NCI-H1436 (cell line): ENCODE results near the gene ULK3.
"Not testable (repeated sequence)": the region's sequence is repeated elsewhere in the genome, so short reads cannot be mapped to it uniquely, and the experiment has no call there.

Experiments
- DNase-seq: peaks from one replicate; lab custom pipeline; 2025; lab: John Stamatoyannopoulos, UW

ULK3 gene, protein sequence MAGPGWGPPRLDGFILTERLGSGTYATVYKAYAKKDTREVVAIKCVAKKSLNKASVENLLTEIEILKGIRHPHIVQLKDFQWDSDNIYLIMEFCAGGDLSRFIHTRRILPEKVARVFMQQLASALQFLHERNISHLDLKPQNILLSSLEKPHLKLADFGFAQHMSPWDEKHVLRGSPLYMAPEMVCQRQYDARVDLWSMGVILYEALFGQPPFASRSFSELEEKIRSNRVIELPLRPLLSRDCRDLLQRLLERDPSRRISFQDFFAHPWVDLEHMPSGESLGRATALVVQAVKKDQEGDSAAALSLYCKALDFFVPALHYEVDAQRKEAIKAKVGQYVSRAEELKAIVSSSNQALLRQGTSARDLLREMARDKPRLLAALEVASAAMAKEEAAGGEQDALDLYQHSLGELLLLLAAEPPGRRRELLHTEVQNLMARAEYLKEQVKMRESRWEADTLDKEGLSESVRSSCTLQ

DNA sequence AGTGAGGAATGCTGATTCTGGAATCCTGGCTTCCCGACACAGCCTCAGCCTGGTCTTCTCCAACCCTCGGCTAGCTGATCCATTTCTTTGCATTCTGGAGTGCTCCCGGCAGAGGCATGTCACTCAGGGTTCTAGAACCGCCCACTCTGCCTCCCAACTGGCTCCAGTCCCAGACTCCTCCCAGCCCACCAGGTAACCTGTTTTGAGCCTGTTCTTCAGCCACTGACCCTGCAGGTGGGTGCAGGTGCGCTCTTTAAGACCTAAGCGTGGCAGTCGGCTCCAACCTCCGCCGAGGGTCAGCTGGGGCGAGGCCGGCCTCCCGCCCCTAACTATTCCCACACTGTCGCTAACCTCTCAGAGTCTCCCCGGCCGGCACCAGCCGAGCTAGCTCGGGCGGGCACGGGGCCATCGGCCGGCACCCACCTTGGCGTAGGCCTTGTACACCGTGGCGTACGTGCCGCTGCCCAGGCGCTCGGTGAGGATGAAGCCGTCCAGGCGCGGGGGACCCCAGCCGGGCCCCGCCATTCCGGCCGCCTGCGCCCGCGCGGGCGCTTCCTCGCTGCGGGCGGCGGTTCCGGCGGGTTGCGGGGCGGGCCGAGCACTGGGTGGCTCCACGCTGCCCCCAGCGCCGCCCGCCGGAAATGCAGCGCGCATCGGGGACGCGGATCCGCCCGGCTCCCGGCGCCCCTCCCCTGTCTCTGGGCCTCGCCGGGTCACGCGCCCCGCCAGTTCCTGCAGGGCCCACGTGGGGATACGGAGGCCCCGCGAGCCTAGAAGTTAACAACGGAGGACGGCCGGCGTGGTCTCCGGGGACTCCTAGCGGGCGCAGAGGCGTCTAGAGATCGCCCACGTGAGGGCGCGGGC is at the start of gene ULK3:
ULK3 (minus strand) TSS at position 576 of the 864 bp plus-strand sequence; CDS start at position 525, 51 bp downstream.
- peak; percentile 92 for DNase-seq

DNA sequence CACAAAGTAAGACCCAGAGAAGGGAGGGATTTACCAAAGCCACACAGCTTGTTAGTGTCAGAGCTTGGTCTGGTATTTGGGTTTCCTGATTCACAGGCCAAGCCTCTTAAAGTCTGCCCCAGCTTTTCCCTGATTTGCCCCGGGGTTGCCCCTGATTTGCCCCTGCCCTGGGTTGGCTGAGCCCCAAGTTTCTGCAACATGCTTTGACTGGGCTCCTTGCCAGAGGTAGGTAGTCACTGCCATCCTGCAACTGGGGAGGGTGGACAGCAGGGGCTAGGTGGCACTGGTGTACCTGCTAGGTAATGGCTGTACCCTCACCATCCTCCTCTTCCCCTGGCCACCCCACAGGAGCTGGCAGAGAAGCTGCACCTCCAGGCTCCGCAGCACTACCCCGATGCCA is 49.4 kb upstream of the ULK3 start:
- DNase-seq, result no peak

DNA sequence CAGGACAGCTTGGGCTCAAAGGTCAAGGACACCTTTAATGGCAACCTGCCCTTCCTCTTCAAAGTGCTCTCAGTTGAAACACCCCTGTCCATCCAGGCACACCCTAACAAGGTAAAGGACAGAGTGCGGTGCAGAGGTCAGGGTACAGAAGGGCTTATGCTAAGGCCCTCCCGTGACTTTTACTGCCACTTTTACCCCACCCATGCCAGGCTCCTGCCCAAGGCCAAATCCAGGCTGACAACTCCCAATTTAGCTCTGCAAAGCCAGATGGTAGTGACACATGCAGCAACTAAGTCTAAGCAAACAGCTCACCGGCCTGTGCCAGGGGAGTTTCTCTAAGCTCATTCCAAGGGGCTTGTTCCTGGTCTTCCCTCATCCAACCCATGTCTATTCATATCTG is 48.5 kb upstream of the ULK3 start:
- DNase-seq, result no peak

DNA sequence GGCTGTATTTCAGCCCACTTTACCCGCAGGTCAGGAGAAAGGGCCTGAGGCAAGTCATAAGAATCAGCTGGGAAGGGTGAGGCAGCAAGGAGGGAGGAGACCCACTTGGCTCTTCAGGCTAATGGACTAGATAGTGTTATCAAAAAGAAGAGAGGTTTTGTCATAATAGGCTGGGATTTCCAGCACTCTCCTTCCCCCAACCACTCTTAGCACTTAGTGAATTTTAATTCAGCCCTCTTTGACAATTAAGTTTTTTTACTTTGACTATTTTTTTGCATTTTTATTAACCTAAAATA is 47.7 kb upstream of the ULK3 start:
- DNase-seq, result no peak

DNA sequence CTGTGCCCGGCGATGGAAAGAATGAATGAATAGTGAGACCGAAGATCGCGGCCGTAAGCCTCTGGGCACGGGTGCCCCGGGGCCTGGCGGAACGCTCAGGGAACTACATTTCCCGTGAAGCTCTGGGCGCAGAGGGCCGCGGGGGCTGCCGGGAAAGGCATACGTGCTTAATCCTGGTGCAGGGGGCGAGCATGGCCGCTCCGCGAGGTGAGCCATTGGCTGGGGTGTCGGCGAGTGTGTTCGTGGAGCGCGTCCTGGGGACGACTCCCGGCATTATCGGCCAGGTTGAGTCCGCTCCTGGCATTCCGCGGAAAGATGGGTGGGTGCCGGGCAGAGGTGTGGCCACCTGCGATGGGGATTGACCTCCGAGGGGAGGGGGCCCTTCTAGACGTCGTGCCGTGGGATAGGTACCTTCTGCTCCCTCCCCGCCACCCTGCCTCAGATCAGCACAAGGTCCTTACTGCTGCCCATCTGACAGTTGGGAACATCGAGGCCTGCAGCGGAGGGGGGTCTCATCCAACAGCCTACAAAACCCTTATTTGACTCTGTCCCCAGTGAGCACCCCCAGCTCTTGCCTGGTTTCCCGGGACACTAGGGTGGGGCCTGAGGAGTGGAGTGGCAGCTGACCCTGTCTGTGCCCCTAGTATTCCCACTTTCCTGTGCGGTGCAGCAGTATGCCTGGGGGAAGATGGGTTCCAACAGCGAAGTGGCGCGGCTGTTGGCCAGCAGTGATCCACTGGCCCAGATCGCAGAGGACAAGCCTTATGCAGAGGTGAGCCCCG is 47.1 kb upstream of the ULK3 start, which contains the start of gene MPI:
MPI (plus strand) TSS at position 160 of the 782 bp plus-strand sequence; CDS start at position 192, 32 bp downstream.
- DNase-seq, result peak; percentile 75

DNA sequence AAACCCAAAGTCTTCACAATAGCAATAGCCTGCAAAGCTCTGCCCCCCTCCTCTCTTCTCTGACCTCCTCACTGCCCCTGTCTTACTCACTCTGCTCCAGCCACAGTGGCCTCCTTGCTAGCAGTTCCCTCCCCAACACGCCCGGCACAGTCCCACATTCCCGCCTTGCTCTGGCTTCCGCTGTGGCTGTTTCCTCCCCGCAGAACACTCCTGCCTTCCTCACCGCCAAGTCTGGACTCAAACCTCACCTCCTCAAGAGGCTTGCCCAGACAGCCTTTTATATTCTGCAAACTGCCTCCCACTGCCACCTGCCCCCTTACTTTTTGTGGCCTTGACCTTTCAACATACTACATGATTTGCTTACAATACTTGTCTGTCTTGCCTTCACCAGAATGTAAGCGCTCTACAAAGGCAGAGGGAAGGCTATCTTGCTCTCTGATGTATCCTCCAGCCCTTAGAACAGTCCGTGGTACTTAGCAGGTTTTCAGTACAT is 46.5 kb upstream of the ULK3 start:
- DNase-seq, result no peak

DNA sequence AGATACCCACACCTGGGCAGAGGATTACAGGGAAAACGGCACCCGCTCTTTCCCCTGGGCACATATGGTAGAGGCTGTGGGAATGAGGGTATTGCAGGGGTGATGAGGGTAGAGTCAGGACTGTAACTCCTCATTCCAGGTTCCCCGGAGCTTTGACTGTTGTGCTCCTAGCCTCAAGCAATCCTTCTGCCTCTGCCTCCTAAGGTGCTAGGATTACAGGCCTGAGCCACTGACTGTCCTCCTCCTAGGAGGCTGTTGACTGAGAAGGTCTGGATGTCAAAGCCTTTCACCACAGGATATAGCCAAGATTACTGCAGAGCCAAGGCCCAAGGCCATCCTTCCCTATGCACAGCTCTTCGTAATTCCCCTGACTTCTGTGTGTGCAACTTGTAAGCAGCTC is 45.8 kb upstream of the ULK3 start:
- no peak for DNase-seq

DNA sequence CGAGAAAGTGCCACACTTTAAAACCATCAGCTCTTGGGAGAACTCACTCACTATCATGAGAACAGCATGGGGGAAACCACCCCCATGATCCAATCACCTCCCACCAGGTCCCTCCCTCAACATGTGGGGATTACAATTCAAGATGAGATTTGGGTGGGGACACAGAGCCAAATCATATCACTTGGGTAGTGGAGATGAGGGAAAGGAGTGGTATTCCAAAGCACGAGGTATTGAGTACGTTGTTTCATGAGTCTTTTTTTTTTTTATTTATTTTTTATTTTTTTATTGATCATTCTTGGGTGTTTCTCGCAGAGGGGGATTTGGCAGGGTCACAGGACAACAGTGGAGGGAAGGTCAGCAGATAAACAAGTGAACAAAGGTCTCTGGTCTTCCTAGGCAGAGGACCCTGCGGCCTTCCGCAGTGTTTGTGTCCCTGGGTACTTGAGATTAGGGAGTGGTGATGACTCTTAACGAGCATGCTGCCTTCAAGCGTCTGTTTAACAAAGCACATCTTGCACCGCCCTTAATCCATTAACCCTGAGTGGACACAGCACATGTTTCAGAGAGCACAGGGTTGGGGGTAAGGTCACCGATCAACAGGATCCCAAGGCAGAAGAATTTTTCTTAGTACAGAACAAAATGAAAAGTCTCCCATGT is 44.7 kb upstream of the ULK3 start:
- DNase-seq, result not testable (repeated sequence)

DNA sequence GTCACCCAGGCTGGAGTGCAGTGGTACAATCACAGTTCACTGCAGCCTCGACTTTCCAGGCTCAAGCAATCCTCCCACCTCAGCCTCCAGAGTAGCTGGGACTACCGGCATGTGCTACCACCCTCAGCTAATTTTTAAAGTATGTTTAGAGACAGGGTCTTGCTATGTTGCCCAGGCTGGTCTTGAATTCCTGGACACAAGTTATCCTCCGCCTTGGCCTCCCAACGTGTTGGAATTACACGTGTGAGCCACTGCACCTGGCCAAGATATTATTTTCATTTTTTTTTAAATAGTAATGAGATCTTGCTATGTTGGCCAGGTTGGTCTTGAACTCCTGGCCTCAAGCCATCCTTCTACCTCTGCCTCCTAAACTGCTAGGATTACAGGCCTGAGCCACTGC is 42.5 kb upstream of the ULK3 start:
- no peak for DNase-seq

DNA sequence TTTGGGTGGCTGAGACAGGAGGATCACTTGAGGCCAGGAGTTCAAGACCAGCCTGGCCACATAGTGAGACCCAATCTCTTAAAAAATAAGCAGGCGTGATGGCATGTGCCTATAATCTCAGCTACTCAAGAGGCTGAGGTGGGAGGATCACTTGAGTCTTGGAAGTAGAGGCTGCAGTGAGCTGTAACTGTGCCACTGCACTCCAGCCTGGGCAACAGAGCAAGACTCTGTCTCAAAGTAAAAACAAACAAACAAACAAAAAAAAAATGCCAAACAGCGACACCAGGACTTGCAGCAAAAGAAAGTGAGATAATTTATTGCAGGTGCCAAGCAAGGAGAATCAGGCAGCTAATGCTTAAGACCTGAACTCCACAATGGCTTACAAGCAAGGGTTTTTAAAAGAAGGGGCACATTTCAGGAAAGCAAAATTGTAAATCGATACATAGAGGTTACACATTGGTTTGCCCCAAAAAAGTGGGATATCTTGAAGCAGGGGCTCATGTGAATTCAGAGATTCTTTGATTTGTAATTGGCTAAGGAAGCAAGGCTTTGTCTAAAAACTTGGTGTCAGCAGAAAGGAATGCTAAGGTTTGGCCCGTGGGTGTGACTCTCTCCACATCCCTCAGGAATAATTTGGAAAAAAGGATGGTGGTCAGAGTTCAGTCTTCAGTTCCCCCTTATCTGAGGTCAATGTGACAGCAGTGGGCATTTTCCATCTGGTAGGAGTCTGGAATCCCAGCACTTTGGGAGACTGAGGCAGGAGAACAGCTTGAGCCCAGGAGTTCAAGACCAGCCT is 41.7 kb upstream of the ULK3 start:
- DNase-seq, result no peak

DNA sequence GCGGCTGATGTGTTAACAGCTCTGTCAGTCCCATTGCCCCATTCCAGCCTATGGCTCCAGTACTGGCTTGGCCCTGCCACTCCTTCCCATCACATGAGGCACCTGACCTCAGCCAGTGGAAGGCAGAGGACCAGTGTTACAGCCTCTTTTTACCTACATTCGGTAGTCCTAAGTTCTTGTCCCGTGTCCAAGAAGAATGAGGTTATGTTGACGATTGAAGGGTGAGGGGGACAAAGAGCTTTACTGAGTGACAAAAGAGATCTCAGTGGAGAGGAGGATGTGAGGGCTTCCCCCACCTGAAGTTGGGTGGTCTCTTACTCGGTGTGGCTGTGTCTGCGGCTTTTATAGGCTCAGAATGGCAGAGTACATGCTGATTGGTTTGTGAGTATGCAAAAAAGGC is 39.6 kb upstream of the ULK3 start:
- DNase-seq, result no peak

DNA sequence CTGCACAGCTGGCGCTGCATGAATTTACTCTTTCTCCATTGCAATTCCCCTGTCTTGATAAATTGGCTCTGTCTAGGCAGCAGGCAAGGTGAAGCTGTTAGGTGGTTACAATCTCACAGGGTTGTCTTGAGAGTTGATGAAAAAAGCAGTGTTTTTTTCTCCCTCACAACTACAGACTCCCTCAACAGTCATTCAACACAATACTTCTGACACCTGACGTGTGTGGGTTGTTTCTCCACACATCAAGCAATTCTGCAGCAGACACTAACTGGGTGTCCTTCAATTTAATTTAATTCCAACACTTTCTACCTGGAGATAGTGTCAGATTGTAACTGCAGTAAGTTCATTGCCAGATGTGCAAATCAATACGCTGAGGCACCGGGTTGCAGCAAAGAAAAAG is 35.3 kb upstream of the ULK3 start:
- DNase-seq, result no peak

DNA sequence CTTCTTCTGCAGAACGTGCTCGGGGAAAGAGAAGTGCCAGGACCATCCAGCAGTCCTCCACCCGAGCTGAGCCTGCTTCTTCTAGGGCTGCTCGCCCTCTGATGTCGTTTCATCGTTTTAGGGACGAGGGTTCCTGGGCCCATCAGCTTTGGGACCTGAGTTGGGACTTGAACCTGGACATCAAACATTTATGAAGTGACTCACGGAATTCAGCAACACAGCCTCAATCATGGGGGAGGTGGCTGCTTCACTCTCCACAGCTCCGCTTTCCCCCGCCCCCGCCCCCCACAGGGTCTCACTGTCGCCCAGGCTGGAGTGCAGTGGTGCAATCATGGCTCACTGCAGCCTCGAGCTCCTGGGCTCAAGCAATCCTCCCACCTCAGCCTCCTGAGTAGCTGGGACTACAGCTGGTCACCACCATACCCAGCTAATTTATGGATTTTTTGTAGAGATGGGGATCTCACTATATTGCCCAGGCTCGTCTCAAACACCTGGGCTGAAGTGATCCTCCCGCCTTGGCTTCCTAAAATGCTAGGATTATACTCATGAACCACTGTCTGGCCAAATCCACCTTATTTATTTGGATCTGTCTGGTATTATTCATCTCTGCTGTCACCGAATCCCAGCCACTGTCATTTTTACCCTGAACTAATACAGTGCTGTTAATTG is 30.9 kb upstream of the ULK3 start:
- DNase-seq, result no peak

DNA sequence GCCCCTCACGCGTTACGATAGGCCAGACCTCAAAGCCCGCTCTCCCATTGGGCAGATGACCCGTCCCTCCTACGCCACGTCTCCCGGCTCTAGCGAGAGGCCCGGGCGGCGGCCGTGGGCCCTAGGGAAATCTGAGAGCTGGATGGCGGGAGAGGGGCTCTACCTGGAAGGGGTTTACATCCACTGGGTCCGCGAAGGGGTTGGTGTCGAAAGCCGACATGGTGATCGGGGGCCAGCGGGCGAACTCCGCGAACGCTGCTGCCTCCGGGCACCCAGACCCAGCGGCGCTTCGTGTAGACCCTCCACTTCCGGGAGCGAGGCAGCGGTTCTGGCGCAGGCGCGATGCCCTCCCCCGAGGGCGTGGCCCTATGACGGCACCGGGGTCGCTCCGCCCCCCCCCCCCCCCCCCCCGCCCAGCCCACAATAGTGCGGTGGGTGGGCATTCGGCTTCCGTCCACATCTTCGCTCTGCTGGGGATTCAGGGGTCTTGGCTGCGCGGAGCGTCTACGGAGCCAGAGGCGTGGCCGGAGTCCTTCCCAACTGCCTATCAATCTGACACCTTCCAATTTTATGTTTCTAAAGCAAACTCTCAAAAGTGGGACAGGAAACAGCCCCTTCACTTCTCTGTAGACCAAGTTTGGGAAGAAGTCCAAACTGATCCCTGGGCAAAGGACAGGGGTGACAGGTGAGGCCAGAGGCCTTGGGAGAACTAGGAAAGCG is 30.2 kb upstream of the ULK3 start, which contains the start of gene SCAMP2:
SCAMP2 (minus strand) TSS at position 330 of the 720 bp plus-strand sequence; CDS start at position 220, 110 bp downstream.
- DNase-seq, result peak; percentile 94

DNA sequence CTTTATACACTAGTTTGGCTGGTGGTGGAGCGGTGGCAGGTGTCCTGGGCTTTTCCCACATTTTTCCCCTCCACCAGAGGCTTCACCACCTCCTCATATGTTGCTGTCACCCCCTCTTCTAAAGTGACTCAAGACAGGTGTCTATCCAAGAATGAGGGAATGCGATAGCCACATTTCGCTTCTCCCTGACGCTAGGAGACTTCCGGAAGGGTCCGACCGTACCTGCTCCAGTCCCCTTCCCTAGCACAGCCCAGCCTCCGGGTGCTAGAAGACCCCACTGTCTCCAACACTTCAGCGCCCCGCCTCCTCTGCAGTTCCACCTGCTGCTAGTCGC is 29.7 kb upstream of the ULK3 start:
- no peak for DNase-seq

DNA sequence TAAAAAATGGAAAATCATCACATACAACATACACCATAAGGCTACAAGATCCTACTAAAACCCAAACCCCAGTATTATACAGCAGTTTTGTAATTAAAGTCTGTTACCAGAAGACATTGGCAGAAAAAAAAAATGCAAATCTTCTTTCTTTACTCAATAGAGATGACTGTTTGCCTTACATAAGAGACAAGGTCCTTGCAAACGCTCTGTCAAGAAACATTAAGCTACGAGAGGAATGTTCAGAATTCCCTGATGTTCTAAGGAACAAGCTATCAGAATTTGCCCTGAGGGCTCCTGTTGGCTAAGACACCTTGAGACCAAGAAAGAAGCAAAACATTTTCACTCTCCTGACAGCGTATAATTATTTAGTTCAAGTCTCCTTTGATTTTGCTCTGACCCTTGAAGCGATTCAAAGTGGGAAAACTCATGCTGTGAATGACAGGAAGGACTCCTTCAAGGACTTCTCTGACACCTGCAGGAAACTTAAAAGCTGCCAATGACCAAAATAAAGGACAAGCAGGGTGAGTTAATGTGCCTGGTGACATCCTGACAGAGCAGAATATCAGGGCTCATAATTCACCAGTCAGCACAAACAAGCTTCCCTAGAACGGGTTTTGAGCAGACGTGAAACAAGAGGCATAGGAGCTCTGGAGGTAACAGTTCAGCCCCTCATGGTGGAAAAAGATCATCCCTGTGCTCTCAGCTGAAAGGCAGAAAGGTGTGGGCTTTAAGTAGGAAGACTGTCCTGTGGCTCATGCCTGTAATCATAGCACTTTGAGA is 27.7 kb upstream of the ULK3 start:
- DNase-seq, result no peak

DNA sequence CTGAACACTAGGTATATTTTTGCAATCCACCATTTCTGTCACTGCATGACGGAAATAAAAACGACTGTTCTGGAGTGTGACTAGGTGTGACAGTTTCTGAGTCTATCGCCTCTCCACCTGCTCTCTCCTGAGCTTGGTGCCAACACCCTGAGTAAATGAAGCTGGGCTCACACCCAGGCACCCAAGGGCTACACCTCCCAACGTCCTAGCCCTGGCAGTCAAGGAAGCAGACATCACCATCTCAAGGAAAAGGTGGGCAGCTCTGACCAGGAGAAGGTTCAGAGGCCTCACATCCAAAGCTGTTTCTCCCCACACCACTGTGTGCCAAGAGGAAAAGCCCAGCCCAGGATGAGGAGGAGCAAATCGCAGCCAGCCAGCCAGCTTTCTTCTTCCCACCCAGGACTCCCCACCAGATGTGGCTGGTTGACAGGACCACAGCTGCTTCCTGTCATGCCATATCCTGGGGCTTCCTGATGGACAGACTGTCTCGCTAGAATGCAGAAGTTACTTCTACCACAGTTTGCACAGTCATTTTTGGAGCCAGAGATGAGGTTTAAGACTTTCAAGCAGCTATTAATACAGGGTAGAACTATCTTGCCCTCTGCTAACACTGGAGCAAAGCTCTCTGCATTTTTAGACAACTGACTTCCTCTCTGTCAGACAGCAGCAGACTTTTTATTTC is 26.9 kb upstream of the ULK3 start:
- DNase-seq, result no peak

DNA sequence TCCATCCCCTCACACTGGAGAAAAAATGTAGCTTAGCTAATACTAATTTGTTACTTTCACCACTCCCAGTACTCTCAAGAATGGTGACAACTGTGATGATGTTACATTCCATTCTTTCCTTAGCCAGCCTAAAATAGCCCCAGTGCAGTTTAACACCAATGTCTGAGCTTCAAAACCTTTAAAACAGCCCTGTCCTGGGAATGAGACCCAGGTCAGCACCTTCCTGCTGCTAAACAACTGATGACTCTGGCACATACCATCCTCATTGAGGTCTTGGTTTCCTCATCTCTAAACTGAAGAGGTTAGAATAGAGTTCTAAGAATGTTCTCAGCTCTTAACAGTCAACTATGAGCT is 26.4 kb upstream of the ULK3 start:
- DNase-seq, result no peak
